AG04450 (cell line): Measurements from ENCODE around the gene OR11H7. TPM values are rescaled to one million over a fixed set of nuclear protein-coding genes. Genes with fewer than 3 reads are reported as not detected.
"Not testable (repeated sequence)": the region's sequence is repeated elsewhere in the genome, so short reads cannot be mapped to it uniquely, and the experiment has no call there.

Source experiments
- CTCF ChIA-PET: fragments of 300-600, 350-600 bp; formaldehyde crosslinking; extraction: SDS; loops from one replicate; lab custom pipeline; 2022; ENCODE audit warnings: antibody characterized with exemption, inconsistent platforms; lab: Charles Lee
- POLR2A ChIA-PET: fragments of 350-600 bp; formaldehyde crosslinking; extraction: SDS; loops from one replicate; lab custom pipeline; 2021; ENCODE audit warnings: antibody characterized with exemption, inconsistent platforms; lab: Yijun Ruan, JAX
- DNase-seq: peaks from one replicate; pipeline ENCODE4 v3.0.0-alpha.2; 2011; ENCODE audit warnings: low read depth, low spot score
- H3K27ac ChIP-seq: one replicate; pipeline ENCODE4 v1.5.1; 2012; ENCODE audit warnings: low read depth, low read length, control low read depth
- H3K27me3 ChIP-seq: one replicate; pipeline ENCODE4 v1.6.0; 2012; ENCODE audit warnings: low read length; ENCODE audit not compliant: control insufficient read depth, insufficient read depth
- H3K4me3 ChIP-seq: 2 replicates; pipeline ENCODE4 v1.5.1; 2011; ENCODE audit warnings: mild to moderate bottlenecking, low read depth, low read length, control low read depth
- H3K9me3 ChIP-seq: 2 replicates; pipeline ENCODE4 v1.5.1; 2012; ENCODE audit warnings: low read length; ENCODE audit not compliant: control insufficient read depth, insufficient read depth
- CTCF ChIP-seq: IDR thresholded peaks from 2 replicates; pipeline ENCODE4 v1.5.1; 2011; ENCODE audit warnings: low read depth, low read length, control low read depth, inconsistent platforms
- polyA plus RNA-seq: library from polyadenylated mRNA; depleted of rRNA; stranded (reverse); fragments of >200 nt; gene quantifications from 2 replicates; pipeline ENCODE4 v1.2.3, GENCODE V29; 2011; rRNA removed

The OR11H7 gene
- polyA plus RNA-seq, 1 experiment, result not detected

DNA sequence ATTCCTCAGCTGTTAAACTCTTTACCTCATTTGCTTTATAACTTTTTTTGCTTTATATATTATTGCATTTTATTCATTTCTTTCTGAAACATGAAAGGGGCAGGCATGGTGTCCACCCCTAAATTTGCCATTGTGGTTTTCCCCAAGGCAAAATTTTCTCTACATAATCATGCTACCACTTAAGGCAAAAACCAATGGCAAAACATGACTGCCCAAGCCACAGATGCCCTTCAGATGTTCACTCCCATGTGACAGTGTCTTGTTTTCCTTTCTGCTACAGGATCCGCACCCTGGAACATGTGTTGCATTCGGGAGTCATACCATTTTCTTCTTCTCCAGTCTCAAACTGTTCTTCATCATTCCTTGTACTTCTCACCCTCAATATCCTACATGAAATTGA, 48.6 kb downstream of the OR11H7 start:
- Histone ChIP-seq H3K4me3 (no peak overlapping the region), H3K9me3 (no peaks in the 10 kb centered on the region), H3K27ac (no peak overlapping the region), H3K27me3 (no peaks in the 10 kb centered on the region)
- POLR2A ChIA-PET, result no interaction called here
- TF ChIP-seq CTCF, result no peak
- CTCF ChIA-PET, result no interaction called here
- DNase-seq, result no peak

GRCh38 chr14:20278414-20278813, 49.6 kb downstream of the OR11H7 start:
- ChIA-PET POLR2A (no interaction called here), CTCF (no interaction called here)
- DNase-seq, result no peak
- Histone ChIP-seq H3K4me3 (no peak overlapping the region), H3K27ac (no peak overlapping the region), H3K27me3 (no peaks in the 10 kb centered on the region), H3K9me3 (no peaks in the 10 kb centered on the region)
- no peak for TF ChIP-seq CTCF

- H3K27me3 ChIP-seq, H3K9me3 ChIP-seq, DNase-seq, H3K27ac ChIP-seq, POLR2A ChIA-PET, H3K4me3 ChIP-seq, CTCF ChIA-PET: not testable (repeated sequence)
Measured at GRCh38 chr14:20280265-20280664, 51.5 kb downstream of the OR11H7 start.

Other genes starting within 250 kb of the OR11H7 start
- not detected in 2 replicates for gene OR4Q2, start 226.8 kb upstream of the OR11H7 start, polyA plus RNA-seq
- not detected in 2 replicates for gene OR4K14, start 209.7 kb upstream of the OR11H7 start, polyA plus RNA-seq
- not detected in 2 replicates for gene OR4K13, start 192.9 kb upstream of the OR11H7 start, polyA plus RNA-seq
- gene OR4L1, start 168.9 kb upstream of the OR11H7 start, polyA plus RNA-seq, result not detected in 2 replicates
- gene OR4K17, start 118.2 kb upstream of the OR11H7 start, polyA plus RNA-seq, result not detected in 2 replicates
- gene OR4N5, start 90.2 kb upstream of the OR11H7 start, polyA plus RNA-seq, result not detected in 2 replicates
- gene OR11G2, start 38.1 kb upstream of the OR11H7 start, polyA plus RNA-seq, result not detected in 2 replicates
- gene OR11H6, start 5.3 kb upstream of the OR11H7 start, polyA plus RNA-seq, result not detected in 2 replicates
- gene OR11H4, start 10.3 kb downstream of the OR11H7 start, polyA plus RNA-seq, result not detected in 2 replicates
- gene TTC5, start 77.0 kb downstream of the OR11H7 start, polyA plus RNA-seq, result 20.0 and 23.5 TPM in 2 replicates
- gene CCNB1IP1, start 104.3 kb downstream of the OR11H7 start, polyA plus RNA-seq, result 54.2 and 69.2 TPM in 2 replicates
- gene PARP2, start 114.7 kb downstream of the OR11H7 start, polyA plus RNA-seq, result 11.8 and 12.3 TPM in 2 replicates
- gene TEP1, start 184.5 kb downstream of the OR11H7 start, polyA plus RNA-seq, result 18.6 and 18.8 TPM in 2 replicates
- 0.06 and 0.09 TPM in 2 replicates for gene KLHL33, start 207.2 kb downstream of the OR11H7 start, polyA plus RNA-seq
- 23.6 and 29.2 TPM in 2 replicates for gene OSGEP, start 225.8 kb downstream of the OR11H7 start, polyA plus RNA-seq
- gene APEX1, start 226.2 kb downstream of the OR11H7 start, polyA plus RNA-seq, result 240 and 274 TPM in 2 replicates
- gene PIP4P1, start 232.5 kb downstream of the OR11H7 start, polyA plus RNA-seq, result 24.5 and 29.9 TPM in 2 replicates
- gene PNP, start 240.4 kb downstream of the OR11H7 start, polyA plus RNA-seq, result 23.1 and 25.3 TPM in 2 replicates